ENCODE data around the gene GNPAT.

GNPAT gene

GRCh38 chr1:231318015-231318355 lies 77.0 kb downstream of the GNPAT start:
- Histone ChIP-seq H3K27ac (no peak overlapping the region), H3K9me3 (no peaks in the 10 kb centered on the region), H3K4me1 (ENCODE audit: control insufficient read depth in 1 of 2, insufficient read depth in 1 of 2, low read depth in 1 of 2, low read length in 1 of 2) (no peaks in the 10 kb centered on the region), H3K27me3 (no peaks in the 10 kb centered on the region), H3K36me3 (no peaks in the 10 kb centered on the region), H3K4me3 (ENCODE audit: low read depth in 1 of 2, low read length in 1 of 2) (no peak overlapping the region)
- TF ChIP-seq CTCF (IDR thresholded peaks at IDR 0.05) = no peak

- Histone ChIP-seq H3K36me3 (no peaks in the 10 kb centered on the region), H3K27ac (no peak overlapping the region), H3K9me3 (no peaks in the 10 kb centered on the region), H3K4me1 (ENCODE audit: control insufficient read depth in 1 of 2, insufficient read depth in 1 of 2, low read depth in 1 of 2, low read length in 1 of 2) (no peaks in the 10 kb centered on the region), H3K27me3 (no peaks in the 10 kb centered on the region), H3K4me3 (ENCODE audit: low read depth in 1 of 2, low read length in 1 of 2) (no peak overlapping the region)
- TF ChIP-seq CTCF (IDR thresholded peaks at IDR 0.05) = no peak
Measured at GRCh38 chr1:231318568-231318967, 77.6 kb downstream of the GNPAT start.

- H3K4me3 ChIP-seq (ENCODE audit: low read depth in 1 of 2, low read length in 1 of 2) = no peak overlapping the region
- H3K27me3 ChIP-seq = no peaks in the 10 kb centered on the region
- H3K4me1 ChIP-seq (ENCODE audit: control insufficient read depth in 1 of 2, insufficient read depth in 1 of 2, low read depth in 1 of 2, low read length in 1 of 2) = no peaks in the 10 kb centered on the region
- no peaks in the 10 kb centered on the region for H3K9me3 ChIP-seq
- no peak overlapping the region for H3K27ac ChIP-seq
- H3K36me3 ChIP-seq = no peaks in the 10 kb centered on the region
- no peak for TF ChIP-seq CTCF (IDR thresholded peaks at IDR 0.05)
Measured at GRCh38 chr1:231319080-231319479, 78.1 kb downstream of the GNPAT start.

GRCh38 chr1:231322880-231323530 lies 82.0 kb downstream of the GNPAT start:
- Histone ChIP-seq H3K9me3 (no peaks in the 10 kb centered on the region), H3K27me3 (no peaks in the 10 kb centered on the region), H3K27ac (no peak overlapping the region), H3K36me3 (no peaks in the 10 kb centered on the region), H3K4me3 (ENCODE audit: low read depth in 1 of 2, low read length in 1 of 2) (no peak overlapping the region), H3K4me1 (ENCODE audit: control insufficient read depth in 1 of 2, insufficient read depth in 1 of 2, low read depth in 1 of 2, low read length in 1 of 2) (no peaks in the 10 kb centered on the region)
- no peak for TF ChIP-seq CTCF (IDR thresholded peaks at IDR 0.05)

- H3K27me3 ChIP-seq = no peaks in the 10 kb centered on the region
- no peaks in the 10 kb centered on the region for H3K4me1 ChIP-seq (ENCODE audit: control insufficient read depth in 1 of 2, insufficient read depth in 1 of 2, low read depth in 1 of 2, low read length in 1 of 2)
- TF ChIP-seq CTCF (IDR thresholded peaks at IDR 0.05) = no peak
- no peaks in the 10 kb centered on the region for H3K9me3 ChIP-seq
- H3K27ac ChIP-seq = no peak overlapping the region
- H3K4me3 ChIP-seq (ENCODE audit: low read depth in 1 of 2, low read length in 1 of 2) = no peak overlapping the region
- no peaks in the 10 kb centered on the region for H3K36me3 ChIP-seq
Measured at GRCh38 chr1:231324660-231325059, 83.6 kb downstream of the GNPAT start.

GRCh38 chr1:231326248-231326647 lies 85.2 kb downstream of the GNPAT start:
- no peaks in the 10 kb centered on the region for H3K4me1 ChIP-seq (ENCODE audit: control insufficient read depth in 1 of 2, insufficient read depth in 1 of 2, low read depth in 1 of 2, low read length in 1 of 2)
- H3K9me3 ChIP-seq = no peaks in the 10 kb centered on the region
- H3K4me3 ChIP-seq (ENCODE audit: low read depth in 1 of 2, low read length in 1 of 2) = no peak overlapping the region
- no peaks in the 10 kb centered on the region for H3K27me3 ChIP-seq
- no peak overlapping the region for H3K27ac ChIP-seq
- peaks cover 1% of the 10 kb centered on the region for H3K36me3 ChIP-seq
- no peak for TF ChIP-seq CTCF (IDR thresholded peaks at IDR 0.05)

Measured in neutrophil (primary cell).